H1 (cell line): ENCODE results near the gene CD151. TPM values are rescaled to one million over a fixed set of nuclear protein-coding genes. Genes with fewer than 3 reads are reported as not detected.

Experiments used
- CHD1 ChIP-seq: IDR thresholded peaks from 2 replicates; pipeline ENCODE4 v1.6.1; 2012; ENCODE audit warnings: low read depth, low read length, improper control_type of control experiment
- EZH2 ChIP-seq: fragments of 200-600 bp; sonication (generic); IDR thresholded peaks from 2 replicates; pipeline ENCODE4 v1.7.1; 2012; ENCODE audit warnings: low read depth, mild to moderate bottlenecking, moderate library complexity, low read length, inconsistent platforms; ENCODE audit not compliant: severe bottlenecking
- MAFK ChIP-seq: IDR thresholded peaks from 2 replicates; pipeline ENCODE4 v1.6.1; 2012; ENCODE audit warnings: low read depth, mild to moderate bottlenecking, improper control_type of control experiment, low read length
- POLR2AphosphoS5 ChIP-seq: IDR thresholded peaks from 2 replicates; pipeline ENCODE4 v1.6.1; 2011; ENCODE audit warnings: low read depth, low read length
- SP1 ChIP-seq: IDR thresholded peaks from 2 replicates; pipeline ENCODE4 v1.6.1; 2011; ENCODE audit warnings: low read depth, low read length
- polyA plus RNA-seq, 7 experiments: library from polyadenylated mRNA; depleted of rRNA in 3 of 7; stranded (reverse) in 5 of 7; unstranded in 2 of 7; fragments of >200 nt in 5 of 7; fragments of 200-250 nt in 2 of 7; gene quantifications; 1 replicate in 5 of 7; 2 replicates in 1 of 7; 4 replicates in 1 of 7; pipeline versions ENCODE4 v1.2.1 to v1.2.3, GENCODE V29; 2011 to 2013; ENCODE audit warnings: missing spikeins in 2 of 7, mixed read lengths in 2 of 7
- total RNA-seq: library from RNA; stranded (reverse); fragmentation: NEBNext Ultra II Directional; extraction: Animal tissue kit (Norgen Biotek cat#: 25700); gene quantifications from 2 replicates; pipeline ENCODE4 v1.2.1, GENCODE V29; 2021

CD151 gene
- total and polyA plus RNA-seq, 2 of the 8 experiments (the other 6 are each of a cell fraction or from before 2014, with no cell fraction given): 101 to 212 TPM

DNA sequence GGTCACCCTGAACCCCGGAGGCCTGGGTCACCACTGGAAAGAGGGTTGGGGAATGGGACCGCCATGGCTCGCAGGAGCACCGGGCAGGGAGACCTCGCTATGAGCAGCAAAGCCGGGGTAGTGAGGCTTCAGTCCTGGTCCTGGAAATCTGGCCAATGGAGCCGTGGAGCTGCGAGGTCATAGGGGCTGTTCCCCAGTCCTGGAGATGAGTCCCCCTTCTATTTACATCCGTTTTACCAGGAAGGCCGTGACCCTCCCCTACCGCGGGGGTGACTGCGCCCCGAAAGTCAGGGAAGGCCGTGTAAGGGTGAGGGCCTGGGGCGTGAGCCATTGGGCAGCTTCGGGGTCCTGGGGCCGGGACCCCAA lies 28.2 kb upstream of the CD151 start (continued):
- no peak for TF ChIP-seq CHD1
- no peak for TF ChIP-seq SP1
- TF ChIP-seq POLR2AphosphoS5: no peak
- TF ChIP-seq MAFK: no peak
- TF ChIP-seq EZH2: no peak
